PC-3 (cell line): Measurements from ENCODE around the gene UGCG. TPM values are rescaled to one million over a fixed set of nuclear protein-coding genes. Genes with fewer than 3 reads are reported as not detected.

Experiments
- ATAC-seq: fragments of 200-7000 bp; cut with Tn5 transposase; 2 replicates; pipeline ENCODE4 v1.9.1; 2020; ENCODE audit warnings: mild to moderate bottlenecking, moderate library complexity
- BruUV-seq: library from RNA; stranded (reverse); fragments of 400-500 nt; replicated peaks from 2 replicates; lab custom pipeline; 2021; lab: Mats Ljungman, UMichigan
- CTCF ChIA-PET: fragments of 300-600 bp; sonication (Branson Sonifier 250); formaldehyde crosslinking; loops from one replicate; lab custom pipeline; 2022; ENCODE audit warnings: antibody characterized with exemption; lab: Charles Lee
- POLR2A ChIA-PET: fragments of 300-600 bp; sonication (Branson Sonifier 250); formaldehyde crosslinking; loops from one replicate; lab custom pipeline; 2022; ENCODE audit warnings: antibody characterized with exemption; ENCODE audit not compliant: unreplicated experiment; lab: Charles Lee
- DNase-seq: peaks from one replicate; pipeline ENCODE4 v3.0.0-alpha.2; 2015
- H2AFZ ChIP-seq: fragments of 300-600 bp; sonication (generic); 2 replicates; pipeline ENCODE4 v1.6.0; 2016; ENCODE audit warnings: antibody characterized with exemption, low read length
- H3F3A ChIP-seq: fragments of 300-600 bp; sonication (generic); one replicate; pipeline ENCODE4 v1.6.0; 2017; ENCODE audit warnings: antibody characterized with exemption, low read length, control low read depth, mild to moderate bottlenecking; ENCODE audit not compliant: unreplicated experiment
- H3K27ac ChIP-seq: fragments of 300-600 bp; sonication (generic); 2 replicates; pipeline ENCODE4 v1.5.1; 2016; ENCODE audit warnings: mild to moderate bottlenecking, low read length
- H3K27me3 ChIP-seq: fragments of 300-600 bp; sonication (generic); 2 replicates; pipeline ENCODE4 v1.6.1; 2016; ENCODE audit warnings: low read length, mixed read lengths
- H3K36me3 ChIP-seq: fragments of 300-600 bp; sonication (generic); 2 replicates; pipeline ENCODE4 v1.6.1; 2016; ENCODE audit warnings: low read depth, mixed run types, low read length, mixed read lengths
- H3K4me1 ChIP-seq: fragments of 300-600 bp; sonication (generic); 2 replicates; pipeline ENCODE4 v1.5.1; 2016; ENCODE audit warnings: low read length; ENCODE audit not compliant: insufficient read depth
- H3K4me2 ChIP-seq: fragments of 300-600 bp; sonication (generic); 2 replicates; pipeline ENCODE4 v1.6.0; 2016; ENCODE audit warnings: low read length
- H3K4me3 ChIP-seq: fragments of 300-600 bp; sonication (generic); 2 replicates; pipeline ENCODE4 v1.5.1; 2016; ENCODE audit warnings: mild to moderate bottlenecking, low read length, mixed read lengths
- H3K79me2 ChIP-seq: fragments of 300-600 bp; sonication (generic); 2 replicates; pipeline ENCODE4 v1.6.1; 2017; ENCODE audit warnings: low read length, mixed read lengths
- H3K9ac ChIP-seq: fragments of 300-600 bp; sonication (generic); 2 replicates; pipeline ENCODE4 v1.6.0; 2016; ENCODE audit warnings: mild to moderate bottlenecking, low read length
- H3K9me2 ChIP-seq: fragments of 300-600 bp; sonication (generic); replicated peaks from 2 replicates; pipeline ENCODE4 v1.6.1; 2016; ENCODE audit warnings: mixed run types, low read length, mixed read lengths
- H3K9me3 ChIP-seq: fragments of 300-600 bp; sonication (generic); 2 replicates; pipeline ENCODE4 v1.6.1; 2016; ENCODE audit warnings: low read length, mixed read lengths
- H4K20me1 ChIP-seq: fragments of 300-600 bp; sonication (generic); 2 replicates; pipeline ENCODE4 v1.6.1; 2016; ENCODE audit warnings: low read length, mixed read lengths
- CTCF ChIP-seq: fragments of 300-600 bp; sonication (generic); conservative IDR thresholded peaks from 2 replicates; pipeline ENCODE4 v1.5.1; 2017; ENCODE audit warnings: antibody characterized with exemption, low read depth, mild to moderate bottlenecking, low read length
- EZH2 ChIP-seq: fragments of 300-600 bp; sonication (generic); IDR thresholded peaks from one replicate; pipeline ENCODE4 v1.6.1; 2017; ENCODE audit warnings: antibody characterized with exemption, mild to moderate bottlenecking, low read length; ENCODE audit not compliant: unreplicated experiment
- EZH2phosphoT487 ChIP-seq: fragments of 300-600 bp; sonication (generic); IDR thresholded peaks from 2 replicates; pipeline ENCODE4 v1.6.1; 2018; ENCODE audit warnings: mild to moderate bottlenecking, antibody characterized with exemption, low read length, borderline replicate concordance
- intact Hi-C: fragments of 100-400 bp; cut with micrococcal nuclease; formaldehyde crosslinking; loops from 2 replicates; pipeline ENCODE4 v1.9.0; 2023
- total RNA-seq: library from RNA; depleted of rRNA; stranded (reverse); fragments of >200 nt; gene quantifications from 2 replicates; pipeline ENCODE4 v1.2.3, GENCODE V29; 2014

UGCG gene
- total RNA-seq, 1 experiment from 2014 or later: 29.4 TPM

- no peak overlapping the region for H3K4me2 ChIP-seq
- H3K27ac ChIP-seq: no peak overlapping the region
- H3K79me2 ChIP-seq: no peaks in the 10 kb centered on the region
- BruUV-seq: no TSS peak
- H3K4me1 ChIP-seq: peaks cover 10% of the 10 kb centered on the region
- H3K9me2 ChIP-seq: no peaks in the 10 kb centered on the region
- no peak overlapping the region for H3K9ac ChIP-seq
- intact Hi-C loops: no loop called here
- H4K20me1 ChIP-seq: no peaks in the 10 kb centered on the region
- TF ChIP-seq CTCF (no peak), EZH2phosphoT487 (no peak), EZH2 (no peak)
- H2AFZ ChIP-seq: no peak overlapping the region
- no peaks in the 10 kb centered on the region for H3K36me3 ChIP-seq
- ChIA-PET CTCF (no interaction called here), POLR2A (no interaction called here)
- no peak for DNase-seq
- H3K27me3 ChIP-seq: no peaks in the 10 kb centered on the region
- ATAC-seq: no peak
- H3F3A ChIP-seq: no peaks in the 10 kb centered on the region
- no peak overlapping the region for H3K4me3 ChIP-seq
- H3K9me3 ChIP-seq: no peaks in the 10 kb centered on the region
Measured at GRCh38 chr9:111978616-111979015, 82.0 kb downstream of the UGCG start.

GRCh38 chr9:111979561-111979960 is 82.9 kb downstream of the UGCG start:
- peak; percentile 35 for ATAC-seq

More at GRCh38 chr9:111979561-111979960, 82.9 kb downstream of the UGCG start:
- no peaks in the 10 kb centered on the region for H3K9me3 ChIP-seq
- H3K4me1 ChIP-seq: peaks cover 2% of the 10 kb centered on the region; the same call in 1 of the 2 replicates
- H3K4me3 ChIP-seq: no peak overlapping the region
- ChIA-PET CTCF (no interaction called here), POLR2A (no interaction called here)
- H3K27me3 ChIP-seq: no peaks in the 10 kb centered on the region
- intact Hi-C loops: no loop called here
- no peaks in the 10 kb centered on the region for H3F3A ChIP-seq
- no peak overlapping the region for H3K9ac ChIP-seq
- DNase-seq: peak; percentile 35
- TF ChIP-seq EZH2 (no peak), CTCF (no peak), EZH2phosphoT487 (no peak)
- H3K27ac ChIP-seq: no peak overlapping the region
- no peaks in the 10 kb centered on the region for H4K20me1 ChIP-seq
- no peaks in the 10 kb centered on the region for H3K79me2 ChIP-seq
- BruUV-seq: no TSS peak
- H3K4me2 ChIP-seq: no peak overlapping the region
- no peaks in the 10 kb centered on the region for H3K9me2 ChIP-seq
- H3K36me3 ChIP-seq: no peaks in the 10 kb centered on the region
- H2AFZ ChIP-seq: no peak overlapping the region
